Lower lobe of right lung (tissue), 2 donors: Measurements from ENCODE around the gene TSR3. TPM values are rescaled to one million over a fixed set of nuclear protein-coding genes. Genes with fewer than 3 reads are reported as not detected.

Experiments
- ATAC-seq, 2 donors: fragments of 200-7000 bp; cut with Tn5 transposase; one replicate each; pipeline ENCODE4 v1.9.1; 2020 to 2022; ENCODE audit warnings: mild to moderate bottlenecking in 2 of 2, moderate library complexity in 2 of 2
- DNase-seq: peaks from one replicate; pipeline ENCODE4 v3.0.0-alpha.2; 2020
- H3K27ac ChIP-seq: fragments of 200-600 bp; one replicate; pipeline ENCODE4 v1.8.0; 2022
- H3K27me3 ChIP-seq: fragments of 200-600 bp; one replicate; pipeline ENCODE4 v1.8.0; 2022; ENCODE audit warnings: low read depth
- H3K36me3 ChIP-seq: fragments of 200-600 bp; one replicate; pipeline ENCODE4 v1.8.0; 2022; ENCODE audit warnings: mild to moderate bottlenecking
- H3K4me1 ChIP-seq: fragments of 200-600 bp; one replicate; pipeline ENCODE4 v1.8.0; 2022
- H3K4me3 ChIP-seq: fragments of 200-600 bp; one replicate; pipeline ENCODE4 v1.8.0; 2022; ENCODE audit warnings: mild to moderate bottlenecking
- H3K9me3 ChIP-seq: fragments of 200-600 bp; one replicate; pipeline ENCODE4 v1.8.0; 2022
- CTCF ChIP-seq: fragments of 200-600 bp; IDR thresholded peaks from one replicate; pipeline ENCODE4 v1.8.0; 2022; ENCODE audit warnings: antibody characterized with exemption, mild to moderate bottlenecking
- intact Hi-C: fragments of 100-400 bp; cut with DNase I; formaldehyde crosslinking; loops from one replicate; pipeline ENCODE4 v1.11.0; 2022
- total RNA-seq: library from RNA; stranded (reverse); fragmentation: NEBNext Ultra II Directional; extraction: Animal tissue kit (Norgen Biotek cat#: 25700); gene quantifications from one replicate; pipeline ENCODE4 v1.2.1, GENCODE V29; 2021
- donor health status: DM: no; HTN: yes; CAD: no; lungs with severe emphysema.

Gene TSR3
- total RNA-seq, 1 donor from 2014 or later, result 39.5 TPM

DNA sequence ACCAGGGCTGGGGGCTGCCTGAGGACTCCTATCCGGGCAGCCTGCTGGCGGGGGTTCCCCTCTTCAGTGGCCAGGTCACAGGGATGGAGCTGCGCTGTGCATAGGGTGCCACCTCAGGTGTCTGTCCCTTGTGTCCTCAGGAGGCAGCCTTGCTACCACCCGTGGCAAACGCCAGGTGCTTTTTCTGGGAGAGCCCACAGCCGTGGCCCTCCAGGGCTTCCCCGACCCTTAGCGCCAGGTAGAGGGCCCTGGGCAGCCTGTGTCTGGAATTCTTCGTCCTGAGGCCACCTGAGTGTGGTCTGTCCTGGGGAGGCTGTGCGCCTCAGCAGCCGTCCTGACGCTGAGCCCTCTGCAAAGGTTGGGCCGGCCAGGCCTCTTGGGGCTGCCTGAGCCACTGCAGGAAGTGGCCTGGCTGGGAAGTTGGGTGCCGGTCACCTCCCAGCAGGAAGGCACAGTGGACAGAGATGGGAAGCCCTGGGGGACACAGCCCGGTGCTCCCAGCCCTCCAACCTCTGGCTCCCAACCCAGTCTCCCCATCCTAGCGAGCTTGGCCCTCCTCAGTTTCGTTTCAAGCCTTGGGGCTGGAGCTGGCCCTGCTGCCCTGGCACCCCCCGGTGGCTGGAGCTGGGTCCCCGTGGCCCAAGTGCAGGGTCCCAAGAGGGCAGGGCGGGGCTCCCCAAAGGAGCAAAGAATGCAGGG lies 25.9 kb downstream of the TSR3 start:
- TF ChIP-seq CTCF, result no peak
- Histone ChIP-seq H3K36me3 (peaks cover 53% of the 10 kb centered on the region), H3K27ac (no peak overlapping the region), H3K4me3 (no peak overlapping the region), H3K9me3 (no peaks in the 10 kb centered on the region), H3K4me1 (no peaks in the 10 kb centered on the region), H3K27me3 (no peaks in the 10 kb centered on the region)
- ATAC-seq (peak; percentile 9), DNase-seq (no peak)
- intact Hi-C loops, result no loop called here

DNA sequence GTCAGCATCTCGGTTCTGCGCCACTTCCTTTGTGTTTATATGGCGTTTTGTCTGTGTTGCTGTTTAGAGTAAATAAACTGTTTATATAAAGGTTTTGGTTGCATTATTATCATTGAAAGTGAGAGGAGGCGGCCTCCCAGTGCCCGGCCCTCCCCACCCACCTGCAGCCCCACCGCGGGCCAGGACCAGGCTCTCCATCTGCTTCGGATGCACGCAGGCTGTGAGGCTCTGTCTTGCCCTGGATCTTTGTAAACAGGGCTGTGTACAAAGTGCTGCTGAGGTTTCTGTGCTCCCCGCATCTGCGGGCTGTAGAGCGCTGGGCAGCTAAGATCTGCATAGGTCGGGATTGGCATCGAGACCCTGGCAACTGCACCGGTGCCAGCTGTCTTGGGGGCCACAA lies 26.4 kb downstream of the TSR3 start:
- DNase-seq, result no peak
- Histone ChIP-seq H3K9me3 (no peaks in the 10 kb centered on the region), H3K36me3 (peaks cover 58% of the 10 kb centered on the region), H3K4me3 (no peak overlapping the region), H3K4me1 (no peaks in the 10 kb centered on the region), H3K27me3 (no peaks in the 10 kb centered on the region), H3K27ac (no peak overlapping the region)
- ATAC-seq, result no peak
- TF ChIP-seq CTCF, result no peak
- intact Hi-C loops, result no loop called here

DNA sequence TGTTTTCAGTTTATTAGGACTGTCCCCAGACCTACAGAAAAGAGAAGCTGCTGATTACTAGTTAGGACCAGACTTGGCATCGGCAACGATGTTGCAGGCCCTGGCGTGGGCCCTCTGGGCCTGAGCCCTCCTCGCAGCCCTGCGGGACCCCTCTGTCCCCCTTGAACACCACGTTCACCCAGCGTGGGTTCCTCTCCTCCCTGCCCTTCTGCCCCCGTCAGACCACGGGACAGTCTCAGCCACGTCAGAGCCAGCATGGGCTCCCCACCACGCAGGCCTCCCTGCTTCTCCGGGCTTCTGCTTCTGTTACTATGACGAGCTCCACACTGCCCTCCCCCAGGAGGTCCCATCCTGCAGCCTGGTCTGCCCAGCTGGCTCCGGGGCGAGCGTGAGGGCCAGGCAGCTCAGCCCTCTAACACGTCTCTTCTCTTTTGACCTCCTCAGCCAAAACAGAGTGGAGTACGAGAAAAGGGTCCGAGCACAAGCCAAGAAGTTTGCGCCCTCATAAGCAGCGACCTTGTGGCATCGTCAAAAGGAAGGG lies 27.3 kb downstream of the TSR3 start:
- no peak for ATAC-seq
- no peak overlapping the region for H3K27ac ChIP-seq
- intact Hi-C loops, result no loop called here
- H3K4me3 ChIP-seq, result no peak overlapping the region
- TF ChIP-seq CTCF, result no peak
- H3K36me3 ChIP-seq, result peaks cover 67% of the 10 kb centered on the region
- no peaks in the 10 kb centered on the region for H3K9me3 ChIP-seq
- no peak for DNase-seq
- no peaks in the 10 kb centered on the region for H3K4me1 ChIP-seq
- no peaks in the 10 kb centered on the region for H3K27me3 ChIP-seq

DNA sequence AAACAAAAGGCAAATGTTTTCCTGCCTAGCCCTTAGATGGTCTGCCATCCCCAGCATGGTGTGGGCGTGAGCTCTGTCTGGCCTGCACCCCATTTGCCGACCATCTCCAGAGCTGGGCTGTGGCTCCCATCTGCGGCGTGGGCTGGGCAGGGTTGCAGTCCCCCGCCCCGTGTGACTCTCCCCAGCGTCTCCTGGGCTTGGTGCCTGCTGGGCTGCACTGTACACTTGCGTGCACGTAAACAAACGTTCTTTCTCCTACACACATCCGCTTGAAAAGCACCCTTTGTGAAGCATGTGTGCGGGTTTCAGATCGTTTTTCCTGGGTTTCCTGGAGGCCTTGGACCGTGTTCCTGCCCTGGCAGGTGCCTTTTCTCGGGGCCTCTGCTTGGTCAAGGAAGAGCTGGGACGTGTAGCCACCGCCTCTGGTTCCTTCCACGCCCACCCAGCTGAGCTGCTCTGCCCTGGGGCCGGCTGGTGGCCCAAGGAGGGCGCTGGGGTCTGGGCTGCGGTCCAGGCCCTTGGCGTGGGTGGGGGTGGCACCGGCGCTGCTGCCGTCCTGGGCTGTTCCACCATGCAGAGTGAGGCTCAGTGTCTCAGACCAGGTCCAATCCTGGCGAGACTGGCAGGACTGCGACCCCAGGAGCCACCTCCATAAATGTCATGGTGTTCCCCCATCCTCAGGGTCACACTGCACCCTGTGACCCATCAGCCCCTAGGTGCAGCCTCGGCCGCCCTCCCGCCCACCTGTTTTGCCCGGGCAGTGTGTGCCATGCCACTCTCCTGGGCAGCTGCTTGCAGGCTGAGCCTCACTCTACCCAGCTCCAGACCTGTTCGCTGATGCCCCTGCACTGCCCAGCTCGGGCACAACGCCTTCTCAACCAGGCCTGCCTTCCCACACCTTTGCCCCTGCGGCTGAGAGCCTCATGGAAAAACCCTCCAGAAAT lies 28.1 kb downstream of the TSR3 start:
- no peak overlapping the region for H3K27ac ChIP-seq
- H3K36me3 ChIP-seq, result peaks cover 75% of the 10 kb centered on the region
- H3K27me3 ChIP-seq, result no peaks in the 10 kb centered on the region
- TF ChIP-seq CTCF, result no peak
- H3K4me3 ChIP-seq, result no peak overlapping the region
- no peaks in the 10 kb centered on the region for H3K9me3 ChIP-seq
- intact Hi-C loops, result no loop called here
- no peaks in the 10 kb centered on the region for H3K4me1 ChIP-seq
- ATAC-seq, result peak in 1 of 2 donors; percentile 7
- DNase-seq, result no peak

DNA sequence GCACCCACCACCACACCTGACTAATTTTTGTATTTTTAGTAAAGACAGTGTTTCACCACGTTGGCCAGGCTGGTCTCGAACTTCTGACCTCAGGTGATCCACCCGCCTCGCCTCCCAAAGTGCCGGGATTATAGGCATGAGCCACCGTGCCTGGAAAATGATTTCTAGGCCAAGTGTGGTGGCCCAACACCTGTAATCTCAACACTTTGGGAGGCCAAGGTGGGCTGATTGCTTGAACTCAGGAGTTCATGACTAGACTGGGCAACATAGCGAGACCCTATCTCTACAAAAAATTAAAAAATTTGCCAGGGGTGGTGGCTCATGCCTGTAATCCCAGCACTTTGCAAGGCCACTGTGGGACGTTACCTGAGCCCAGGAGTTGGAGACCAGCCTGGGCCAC lies 29.3 kb downstream of the TSR3 start:
- no peaks in the 10 kb centered on the region for H3K4me1 ChIP-seq
- no peaks in the 10 kb centered on the region for H3K9me3 ChIP-seq
- no peak for DNase-seq
- intact Hi-C loops, result no loop called here
- no peak for TF ChIP-seq CTCF
- no peak overlapping the region for H3K27ac ChIP-seq
- peaks cover 87% of the 10 kb centered on the region for H3K36me3 ChIP-seq
- H3K4me3 ChIP-seq, result no peak overlapping the region
- H3K27me3 ChIP-seq, result no peaks in the 10 kb centered on the region
- no peak for ATAC-seq
